Upper lobe of right lung (tissue), 1 donor: ENCODE measurements around the gene PHLPP1. TPM values are rescaled to one million over a fixed set of nuclear protein-coding genes. Genes with fewer than 3 reads are reported as not detected.

Source experiments
- ATAC-seq: fragments of 200-7000 bp; cut with Tn5 transposase; one replicate; pipeline ENCODE4 v1.9.1; 2020; ENCODE audit warnings: mild to moderate bottlenecking, moderate library complexity
- DNase-seq: peaks from one replicate; pipeline ENCODE4 v3.0.0-alpha.2; 2020
- H3K27ac ChIP-seq: fragments of 200-600 bp; one replicate; pipeline ENCODE4 v1.8.0; 2022
- H3K27me3 ChIP-seq: fragments of 200-600 bp; one replicate; pipeline ENCODE4 v1.8.0; 2022; ENCODE audit warnings: mild to moderate bottlenecking
- H3K36me3 ChIP-seq: fragments of 200-600 bp; one replicate; pipeline ENCODE4 v1.8.0; 2022
- H3K4me1 ChIP-seq: fragments of 200-600 bp; one replicate; pipeline ENCODE4 v1.8.0; 2022
- H3K4me3 ChIP-seq: fragments of 200-600 bp; one replicate; pipeline ENCODE4 v1.8.0; 2022; ENCODE audit warnings: mild to moderate bottlenecking
- H3K9me3 ChIP-seq: fragments of 200-600 bp; one replicate; pipeline ENCODE4 v1.8.0; 2022
- intact Hi-C: fragments of 100-400 bp; cut with DNase I; formaldehyde crosslinking; loops from one replicate; pipeline ENCODE4 v1.11.0; 2022
- total RNA-seq: library from RNA; stranded (reverse); fragmentation: NEBNext Ultra II Directional; extraction: Animal tissue kit (Norgen Biotek cat#: 25700); gene quantifications from one replicate; pipeline ENCODE4 v1.2.1, GENCODE V29; 2021
- TF ChIP-seq, protein P1 (sequence below): fragments of 200-600 bp; IDR thresholded peaks from one replicate; pipeline ENCODE4 v1.8.0; 2022; ENCODE audit warnings: antibody characterized with exemption
- donor health status: DM: no; HTN: yes; CAD: no; lungs with severe emphysema.

Gene PHLPP1
- total RNA-seq, 1 donor from 2014 or later, result 11.9 TPM

DNA sequence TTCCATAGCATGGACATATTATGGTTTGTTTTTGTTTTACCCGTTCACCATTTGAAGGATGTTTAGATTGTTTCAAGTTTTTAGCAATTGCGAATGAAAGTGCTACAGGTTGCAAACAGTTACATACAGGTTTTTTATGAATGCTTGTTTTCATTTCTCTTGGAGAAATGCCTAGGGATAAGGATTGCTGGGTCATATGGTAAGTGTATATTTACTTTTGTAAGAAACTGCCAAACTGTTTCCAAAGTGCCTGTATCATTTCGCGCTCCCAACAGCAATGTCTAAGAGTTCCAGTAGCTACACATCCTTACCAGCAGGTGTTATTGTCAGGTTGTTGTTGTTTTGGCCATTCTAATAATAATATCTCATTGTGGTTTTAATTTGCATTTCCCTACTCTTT is 251.7 kb downstream of the PHLPP1 start:
- ATAC-seq (no peak), DNase-seq (no peak)
- Histone ChIP-seq H3K4me3 (no peak overlapping the region), H3K27me3 (no peaks in the 10 kb centered on the region), H3K4me1 (no peaks in the 10 kb centered on the region), H3K27ac (no peak overlapping the region), H3K9me3 (no peaks in the 10 kb centered on the region), H3K36me3 (peaks cover 12% of the 10 kb centered on the region)
- intact Hi-C loops, result no loop called here
- TF ChIP-seq, protein P1, sequence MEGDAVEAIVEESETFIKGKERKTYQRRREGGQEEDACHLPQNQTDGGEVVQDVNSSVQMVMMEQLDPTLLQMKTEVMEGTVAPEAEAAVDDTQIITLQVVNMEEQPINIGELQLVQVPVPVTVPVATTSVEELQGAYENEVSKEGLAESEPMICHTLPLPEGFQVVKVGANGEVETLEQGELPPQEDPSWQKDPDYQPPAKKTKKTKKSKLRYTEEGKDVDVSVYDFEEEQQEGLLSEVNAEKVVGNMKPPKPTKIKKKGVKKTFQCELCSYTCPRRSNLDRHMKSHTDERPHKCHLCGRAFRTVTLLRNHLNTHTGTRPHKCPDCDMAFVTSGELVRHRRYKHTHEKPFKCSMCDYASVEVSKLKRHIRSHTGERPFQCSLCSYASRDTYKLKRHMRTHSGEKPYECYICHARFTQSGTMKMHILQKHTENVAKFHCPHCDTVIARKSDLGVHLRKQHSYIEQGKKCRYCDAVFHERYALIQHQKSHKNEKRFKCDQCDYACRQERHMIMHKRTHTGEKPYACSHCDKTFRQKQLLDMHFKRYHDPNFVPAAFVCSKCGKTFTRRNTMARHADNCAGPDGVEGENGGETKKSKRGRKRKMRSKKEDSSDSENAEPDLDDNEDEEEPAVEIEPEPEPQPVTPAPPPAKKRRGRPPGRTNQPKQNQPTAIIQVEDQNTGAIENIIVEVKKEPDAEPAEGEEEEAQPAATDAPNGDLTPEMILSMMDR, result no peak

DNA sequence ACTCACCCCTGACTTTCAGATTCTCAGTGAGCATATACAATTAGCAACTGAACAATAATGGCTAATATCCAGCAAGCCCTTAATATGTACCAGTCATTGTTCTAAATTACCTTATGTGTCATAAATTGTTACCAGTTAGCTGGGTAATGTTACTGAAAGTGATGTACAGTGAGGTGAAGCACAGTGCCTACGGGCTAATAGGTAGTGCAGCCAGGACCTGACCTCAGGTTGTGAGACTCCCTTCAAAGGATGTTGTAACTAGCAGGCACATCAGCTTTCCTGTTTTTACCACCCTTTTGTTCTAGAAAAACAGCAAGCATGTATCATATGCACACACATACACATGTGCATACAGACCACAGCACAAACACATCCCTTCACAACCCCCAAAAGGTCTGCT is 258.3 kb downstream of the PHLPP1 start:
- no peak for ATAC-seq
- H3K4me3 ChIP-seq, result no peak overlapping the region
- TF ChIP-seq, protein P1, result no peak
- H3K27ac ChIP-seq, result no peak overlapping the region
- no peaks in the 10 kb centered on the region for H3K9me3 ChIP-seq
- no peaks in the 10 kb centered on the region for H3K4me1 ChIP-seq
- no peaks in the 10 kb centered on the region for H3K27me3 ChIP-seq
- intact Hi-C loops, result loop anchor here (10.0 kb wide), 1 partner anchor 369 kb away; no protein-coding TSS in a partner anchor
- peaks cover 10% of the 10 kb centered on the region for H3K36me3 ChIP-seq
- no peak for DNase-seq

DNA sequence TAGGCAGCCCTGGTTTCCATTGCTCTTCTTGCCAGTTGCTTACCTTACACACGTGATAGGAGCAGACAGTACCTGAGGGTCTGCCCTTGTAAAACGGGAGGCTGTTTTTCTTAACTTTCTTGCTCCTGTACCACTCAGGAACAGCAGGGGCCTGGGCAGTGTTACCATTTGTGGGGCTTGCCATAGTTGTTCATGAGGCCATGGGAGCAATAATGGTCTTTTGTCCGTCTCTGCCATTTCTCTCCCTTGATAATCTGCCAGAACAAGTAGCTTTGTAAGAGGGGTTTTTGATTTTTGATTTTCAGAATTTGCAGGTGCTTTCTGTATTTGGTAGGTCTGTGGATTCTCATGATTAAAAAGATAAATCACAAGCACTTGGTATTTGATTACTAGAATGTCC is 259.0 kb downstream of the PHLPP1 start:
- Histone ChIP-seq H3K4me1 (no peaks in the 10 kb centered on the region), H3K27ac (no peak overlapping the region), H3K4me3 (no peak overlapping the region), H3K9me3 (no peaks in the 10 kb centered on the region), H3K36me3 (peaks cover 14% of the 10 kb centered on the region), H3K27me3 (no peaks in the 10 kb centered on the region)
- ATAC-seq (no peak), DNase-seq (no peak)
- intact Hi-C loops, result loop anchor here (10.0 kb wide), 1 partner anchor 370 kb away; no protein-coding TSS in a partner anchor
- TF ChIP-seq, protein P1, result no peak

DNA sequence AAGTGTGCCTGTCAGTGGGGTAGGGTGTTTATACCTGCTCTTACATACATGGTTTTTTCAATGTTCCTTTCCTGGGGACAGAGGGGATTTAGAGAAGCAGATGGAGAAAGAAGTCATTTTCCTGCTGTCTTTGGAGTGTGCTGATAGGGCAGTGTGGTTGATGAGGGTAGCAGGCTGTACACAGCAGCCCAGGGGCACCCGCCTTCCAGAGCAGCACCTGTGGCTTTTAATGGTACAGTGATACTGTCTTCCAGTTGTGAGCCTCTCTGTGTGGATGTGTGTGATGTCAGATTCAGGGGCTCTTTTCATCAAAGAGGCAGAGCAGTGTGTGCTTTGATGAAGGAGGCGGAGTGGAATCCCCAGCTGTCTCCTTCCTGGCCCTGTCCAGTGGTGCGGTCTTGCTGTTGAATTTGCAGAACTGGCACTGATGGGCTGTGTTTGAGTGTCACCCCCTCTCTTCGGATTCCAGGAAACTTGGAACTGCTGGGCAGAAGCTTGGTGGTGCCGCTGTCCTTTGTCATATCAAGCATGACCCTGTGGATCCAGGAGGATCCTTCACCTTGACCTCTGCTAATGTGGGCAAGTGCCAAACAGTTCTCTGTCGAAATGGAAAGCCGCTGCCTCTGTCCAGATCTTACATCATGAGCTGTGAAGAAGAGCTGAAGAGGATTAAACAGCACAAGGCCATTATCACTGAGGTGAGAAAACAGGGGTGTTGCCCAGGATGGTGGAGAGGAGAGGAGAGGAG is 259.8 kb downstream of the PHLPP1 start:
- TF ChIP-seq, protein P1, result no peak
- H3K9me3 ChIP-seq, result no peaks in the 10 kb centered on the region
- ATAC-seq (no peak), DNase-seq (no peak)
- no peaks in the 10 kb centered on the region for H3K27me3 ChIP-seq
- no peak overlapping the region for H3K4me3 ChIP-seq
- H3K4me1 ChIP-seq, result no peaks in the 10 kb centered on the region
- peaks cover 14% of the 10 kb centered on the region for H3K36me3 ChIP-seq
- H3K27ac ChIP-seq, result no peak overlapping the region
- intact Hi-C loops, result loop anchor here (10.0 kb wide), 1 partner anchor 370 kb away; no protein-coding TSS in a partner anchor

DNA sequence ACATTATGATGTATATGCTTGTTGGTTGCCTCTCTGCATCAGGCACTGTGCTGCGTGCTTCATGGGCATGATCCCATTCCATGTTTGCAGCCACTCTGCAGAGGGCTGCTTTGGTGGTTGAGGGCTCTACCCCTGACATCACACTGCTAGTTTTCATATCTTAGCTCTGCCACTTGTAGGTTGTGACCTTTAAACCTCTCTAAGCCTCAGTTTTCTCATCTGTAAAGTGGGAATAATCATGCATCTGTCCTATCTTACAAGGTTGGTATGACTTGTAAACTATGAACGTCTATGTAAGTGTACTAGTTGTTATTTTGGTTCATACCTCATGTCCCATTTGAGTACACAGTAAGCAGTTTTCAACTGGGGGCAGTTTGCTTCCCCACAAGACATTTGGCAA is 260.4 kb downstream of the PHLPP1 start:
- ATAC-seq, result no peak
- peaks cover 14% of the 10 kb centered on the region for H3K36me3 ChIP-seq
- TF ChIP-seq, protein P1, result no peak

More for the DNA sequence above, 260.4 kb downstream of the PHLPP1 start:
- H3K4me1 ChIP-seq, result no peaks in the 10 kb centered on the region
- no peaks in the 10 kb centered on the region for H3K9me3 ChIP-seq
- H3K27ac ChIP-seq, result no peak overlapping the region
- intact Hi-C loops, result loop anchor here (10.0 kb wide), 1 partner anchor 371 kb away; no protein-coding TSS in a partner anchor
- no peak overlapping the region for H3K4me3 ChIP-seq
- H3K27me3 ChIP-seq, result no peaks in the 10 kb centered on the region
- DNase-seq, result no peak
